Neural progenitor cell (in vitro differentiated cells): ENCODE results near the gene CCDC177. TPM values are rescaled to one million over a fixed set of nuclear protein-coding genes. Genes with fewer than 3 reads are reported as not detected.

ENCODE experiments used
- DNase-seq: peaks from one replicate; pipeline ENCODE4 v3.0.0-alpha.2; 2016; ENCODE audit warnings: low spot score
- H2AFZ ChIP-seq: fragments of 200-600 bp; sonication (generic); replicated peaks from 2 replicates; pipeline ENCODE4 v1.6.1; 2016; ENCODE audit warnings: antibody characterized with exemption
- H3F3A ChIP-seq: fragments of 200-600 bp; sonication (generic); 2 replicates; pipeline ENCODE4 v1.6.1; 2016; ENCODE audit warnings: antibody characterized with exemption, low read depth
- H3K27ac ChIP-seq: fragments of 200-600 bp; sonication (generic); 2 replicates; pipeline ENCODE4 v1.5.1; 2016; ENCODE audit warnings: mild to moderate bottlenecking
- H3K27me3 ChIP-seq: fragments of 200-600 bp; sonication (generic); 2 replicates; pipeline ENCODE4 v1.6.1; 2016; ENCODE audit warnings: mild to moderate bottlenecking, moderate library complexity
- H3K36me3 ChIP-seq: fragments of 200-600 bp; sonication (generic); 2 replicates; pipeline ENCODE4 v1.5.1; 2016
- H3K4me1 ChIP-seq: fragments of 200-600 bp; sonication (generic); 2 replicates; pipeline ENCODE4 v1.6.1; 2016; ENCODE audit warnings: mixed run types
- H3K4me2 ChIP-seq: fragments of 200-600 bp; sonication (generic); 2 replicates; pipeline ENCODE4 v1.6.1; 2016
- H3K4me3 ChIP-seq: fragments of 200-600 bp; sonication (generic); 2 replicates; pipeline ENCODE4 v1.5.1; 2016
- H3K79me2 ChIP-seq: fragments of 200-600 bp; sonication (generic); 2 replicates; pipeline ENCODE4 v1.6.1; 2016; ENCODE audit warnings: low read depth
- H3K9ac ChIP-seq: fragments of 200-600 bp; sonication (generic); 2 replicates; pipeline ENCODE4 v1.6.1; 2016
- H3K9me3 ChIP-seq: fragments of 200-600 bp; sonication (generic); 2 replicates; pipeline ENCODE4 v1.5.1; 2016; ENCODE audit warnings: low read depth
- H4K20me1 ChIP-seq: fragments of 200-600 bp; sonication (generic); 2 replicates; pipeline ENCODE4 v1.6.1; 2016; ENCODE audit warnings: low read depth
- H3K27ac Mint-ChIP-seq: 3 replicates; pipeline ENCODE4 v1.8.0; 2021; ENCODE audit warnings: mixed read lengths
- H3K27me3 Mint-ChIP-seq: 2 replicates; pipeline ENCODE4 v1.8.0; 2022; ENCODE audit warnings: low read depth, mild to moderate bottlenecking, inconsistent platforms, moderate library complexity, mixed read lengths; ENCODE audit not compliant: insufficient read depth
- H3K36me3 Mint-ChIP-seq: 3 replicates; pipeline ENCODE4 v1.8.0; 2021; ENCODE audit warnings: mixed read lengths
- H3K4me1 Mint-ChIP-seq: 3 replicates; pipeline ENCODE4 v1.8.0; 2021; ENCODE audit warnings: mixed read lengths
- H3K4me3 Mint-ChIP-seq: 3 replicates; pipeline ENCODE4 v1.8.0; 2021; ENCODE audit warnings: mild to moderate bottlenecking, moderate library complexity, mixed read lengths
- H3K9me3 Mint-ChIP-seq: 3 replicates; pipeline ENCODE4 v1.8.0; 2020; ENCODE audit warnings: mixed read lengths
- CTCF ChIP-seq: fragments of 200-600 bp; sonication (generic); IDR thresholded peaks from 2 replicates; pipeline ENCODE4 v1.5.1; 2017; ENCODE audit warnings: antibody characterized with exemption, mild to moderate bottlenecking
- EZH2 ChIP-seq: fragments of 200-600 bp; sonication (generic); IDR thresholded peaks from 2 replicates; pipeline ENCODE4 v1.6.1; 2017; ENCODE audit warnings: antibody characterized with exemption, mild to moderate bottlenecking, moderate library complexity
- EZH2phosphoT487 ChIP-seq: fragments of 200-600 bp; sonication (generic); IDR thresholded peaks from 2 replicates; pipeline ENCODE4 v1.6.1; 2017; ENCODE audit warnings: antibody characterized with exemption
- total RNA-seq: library from RNA; depleted of rRNA; stranded (reverse); fragments of >200 nt; gene quantifications from 2 replicates; pipeline ENCODE4 v1.2.3, GENCODE V29; 2015; ENCODE audit warnings: low replicate concordance

Gene CCDC177
- total RNA-seq, 1 donor from 2014 or later, result 8.6 TPM

DNA sequence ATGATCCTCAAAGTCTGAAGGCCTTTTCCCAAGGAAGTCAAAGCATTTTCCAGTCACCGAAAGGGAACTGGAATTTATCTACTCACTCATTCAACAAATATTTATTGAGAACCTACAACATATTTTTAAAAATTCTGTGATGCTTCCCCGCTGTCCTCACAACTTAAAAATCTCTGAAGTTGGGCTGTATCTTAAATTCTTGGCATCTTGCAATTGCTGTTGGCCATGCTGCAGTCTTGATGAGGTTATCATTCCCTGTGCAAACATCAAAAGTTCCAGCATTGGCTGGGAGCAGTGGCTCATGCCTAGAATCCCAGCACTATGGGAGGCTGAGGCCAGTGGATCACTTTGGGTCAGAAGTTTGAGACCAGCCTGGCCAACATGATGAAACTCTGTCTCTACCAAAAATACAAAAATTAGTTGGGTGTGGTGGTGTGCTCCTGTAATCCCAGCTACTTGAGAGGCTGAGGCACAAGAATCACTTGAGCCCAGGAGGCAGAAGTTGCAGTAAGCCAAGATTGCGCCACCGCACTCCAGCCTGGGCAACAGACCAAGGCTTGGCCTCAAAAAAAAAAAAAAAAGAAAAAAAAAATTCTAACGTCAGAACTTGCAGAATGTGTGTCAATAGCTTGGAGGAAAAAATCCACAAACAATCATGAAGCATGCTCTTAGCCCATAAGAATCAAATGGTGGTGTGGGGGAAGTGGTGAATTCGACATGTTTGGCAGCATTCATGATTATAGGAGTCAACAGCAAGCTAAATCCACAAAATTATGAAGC is 34.9 kb downstream of the CCDC177 start:
- Mint-ChIP-seq H3K36me3 (no peaks in the 10 kb centered on the region), H3K27me3 (no peaks in the 10 kb centered on the region), H3K4me3 (no peak overlapping the region), H3K27ac (no peak overlapping the region), H3K9me3 (no peaks in the 10 kb centered on the region), H3K4me1 (peaks cover 29% of the 10 kb centered on the region)
- Histone ChIP-seq H3K4me1 (peaks cover 9% of the 10 kb centered on the region), H3K27me3 (no peaks in the 10 kb centered on the region), H2AFZ (no peak overlapping the region), H3K4me3 (no peak overlapping the region), H3K79me2 (no peaks in the 10 kb centered on the region), H3F3A (peaks cover 4% of the 10 kb centered on the region), H4K20me1 (no peaks in the 10 kb centered on the region), H3K27ac (no peak overlapping the region), H3K9ac (no peak overlapping the region), H3K9me3 (no peaks in the 10 kb centered on the region), H3K4me2 (no peak overlapping the region), H3K36me3 (no peaks in the 10 kb centered on the region)
- TF ChIP-seq EZH2, result no peak
- no peak for TF ChIP-seq EZH2phosphoT487
- TF ChIP-seq CTCF, result no peak
- no peak for DNase-seq

GRCh38 chr14:69538766-69539165 is 35.9 kb downstream of the CCDC177 start:
- Mint-ChIP-seq H3K27ac (no peak overlapping the region), H3K27me3 (no peaks in the 10 kb centered on the region), H3K9me3 (no peaks in the 10 kb centered on the region), H3K36me3 (no peaks in the 10 kb centered on the region), H3K4me1 (peaks cover 20% of the 10 kb centered on the region), H3K4me3 (no peak overlapping the region)
- H3K4me3 ChIP-seq, result no peak overlapping the region
- H3K79me2 ChIP-seq, result no peaks in the 10 kb centered on the region
- no peaks in the 10 kb centered on the region for H3K36me3 ChIP-seq
- no peaks in the 10 kb centered on the region for H3F3A ChIP-seq
- H3K4me2 ChIP-seq, result no peak overlapping the region
- H4K20me1 ChIP-seq, result no peaks in the 10 kb centered on the region
- TF ChIP-seq EZH2 (no peak), CTCF (no peak), EZH2phosphoT487 (no peak)
- DNase-seq, result no peak
- H3K9me3 ChIP-seq, result no peaks in the 10 kb centered on the region
- H3K27me3 ChIP-seq, result no peaks in the 10 kb centered on the region
- peaks cover 9% of the 10 kb centered on the region for H3K4me1 ChIP-seq
- H2AFZ ChIP-seq, result no peak overlapping the region
- no peak overlapping the region for H3K9ac ChIP-seq
- no peak overlapping the region for H3K27ac ChIP-seq

DNA sequence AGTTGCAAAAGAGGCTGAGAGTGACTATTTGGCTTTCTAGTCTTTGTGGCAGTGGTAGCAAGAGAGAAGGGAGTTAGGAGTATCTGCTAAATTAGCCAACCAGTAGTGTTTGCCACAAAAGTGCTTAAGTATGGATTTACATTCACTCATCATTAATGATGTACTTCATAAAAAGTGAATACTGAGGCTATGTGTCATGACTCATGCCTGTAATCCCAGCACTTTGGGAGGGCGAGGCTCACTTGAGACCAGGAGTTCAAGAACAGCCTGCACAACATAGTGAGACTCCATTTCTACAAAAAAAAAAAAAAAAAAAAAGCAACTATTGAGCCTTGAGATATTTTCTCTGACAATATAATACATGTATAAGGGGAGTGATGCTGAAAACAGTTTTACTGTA is 36.8 kb downstream of the CCDC177 start:
- Mint-ChIP-seq H3K9me3 (no peaks in the 10 kb centered on the region), H3K4me3 (no peak overlapping the region), H3K36me3 (no peaks in the 10 kb centered on the region), H3K4me1 (peaks cover 12% of the 10 kb centered on the region), H3K27ac (no peak overlapping the region), H3K27me3 (no peaks in the 10 kb centered on the region)
- Histone ChIP-seq H3K4me3 (no peak overlapping the region), H3K27me3 (no peaks in the 10 kb centered on the region), H3K27ac (no peak overlapping the region), H3K4me2 (no peak overlapping the region), H4K20me1 (no peaks in the 10 kb centered on the region), H3F3A (no peaks in the 10 kb centered on the region), H3K9ac (no peak overlapping the region), H3K4me1 (peaks cover 3% of the 10 kb centered on the region), H2AFZ (no peak overlapping the region), H3K36me3 (no peaks in the 10 kb centered on the region), H3K9me3 (no peaks in the 10 kb centered on the region), H3K79me2 (no peaks in the 10 kb centered on the region)
- DNase-seq, result no peak
- TF ChIP-seq EZH2phosphoT487, result no peak
- TF ChIP-seq EZH2, result no peak
- TF ChIP-seq CTCF, result no peak
